ENCODE results near the gene ULK4.
"Not testable (repeated sequence)": the region's sequence is repeated elsewhere in the genome, so short reads cannot be mapped to it uniquely, and the experiment has no call there.

The ULK4 gene

DNA sequence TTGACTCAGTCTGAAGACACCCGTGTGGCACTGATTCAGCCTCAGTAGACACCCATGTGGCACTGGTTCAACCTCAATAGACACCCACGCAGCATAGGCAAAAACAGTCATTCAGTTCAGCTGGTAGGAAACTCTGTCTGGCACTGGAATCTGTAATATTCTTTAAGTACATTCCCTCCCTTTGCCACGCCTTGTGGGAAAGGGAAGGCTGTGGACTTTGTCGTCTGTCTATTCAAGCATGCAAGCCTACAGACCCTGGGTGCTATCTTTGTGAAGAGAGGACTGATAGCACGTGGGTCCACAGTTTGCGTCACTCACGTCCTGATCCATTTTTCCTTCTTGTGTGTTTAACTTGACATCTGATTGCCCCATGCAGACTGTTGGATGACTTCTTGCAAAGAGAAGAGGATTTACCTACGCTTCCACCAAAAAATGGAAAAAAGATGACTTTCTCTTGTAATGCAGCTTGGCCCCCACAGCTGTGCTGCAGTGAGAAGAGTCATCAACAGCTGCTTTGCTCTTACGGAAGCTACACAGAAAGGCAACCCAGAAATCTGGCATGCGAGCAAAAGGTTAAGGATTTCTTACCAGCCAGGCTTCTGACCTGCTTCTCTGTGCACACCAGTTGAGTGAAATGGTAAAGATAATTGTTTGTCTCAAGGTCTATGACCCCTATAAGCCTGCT is 278.1 kb downstream of the ULK4 start:
- DNase-seq, result no peak

DNA sequence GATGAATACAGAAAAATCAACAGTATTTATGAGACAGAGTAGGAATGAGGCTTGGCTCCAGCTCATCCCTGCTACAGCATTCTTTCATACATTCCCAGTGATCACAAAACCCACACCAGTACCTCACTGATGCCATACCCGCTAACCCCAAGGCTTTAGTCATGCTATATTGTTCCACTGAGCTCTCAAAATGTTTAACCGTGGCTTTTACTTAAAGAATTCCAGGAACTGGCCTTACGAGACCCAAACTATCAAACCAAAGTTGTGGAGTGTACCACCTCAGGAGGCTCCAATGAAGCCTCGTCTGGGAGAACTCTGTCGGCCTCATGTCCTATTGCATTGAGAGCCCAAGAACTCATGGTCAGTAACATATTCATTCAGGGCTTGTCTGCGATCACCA is 278.9 kb downstream of the ULK4 start:
- no peak for DNase-seq

DNA sequence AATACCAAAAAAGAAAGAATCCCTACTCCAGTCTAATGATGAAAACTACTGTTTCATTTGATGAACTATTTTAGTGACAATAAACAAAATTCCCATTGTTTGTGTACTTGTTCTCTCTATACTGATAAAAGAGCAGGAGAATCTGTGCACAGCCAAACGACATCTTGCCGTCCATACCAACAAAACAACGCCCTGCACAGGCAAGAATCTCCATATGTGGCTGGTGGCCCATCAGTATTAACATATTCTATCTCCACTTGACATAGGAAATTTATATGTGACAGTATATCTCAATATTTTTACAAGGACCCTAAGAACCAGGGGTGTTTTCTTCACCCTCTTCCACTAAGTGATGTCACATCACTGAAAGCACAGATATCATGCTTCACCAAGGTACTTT is 279.5 kb downstream of the ULK4 start:
- DNase-seq, result no peak

DNA sequence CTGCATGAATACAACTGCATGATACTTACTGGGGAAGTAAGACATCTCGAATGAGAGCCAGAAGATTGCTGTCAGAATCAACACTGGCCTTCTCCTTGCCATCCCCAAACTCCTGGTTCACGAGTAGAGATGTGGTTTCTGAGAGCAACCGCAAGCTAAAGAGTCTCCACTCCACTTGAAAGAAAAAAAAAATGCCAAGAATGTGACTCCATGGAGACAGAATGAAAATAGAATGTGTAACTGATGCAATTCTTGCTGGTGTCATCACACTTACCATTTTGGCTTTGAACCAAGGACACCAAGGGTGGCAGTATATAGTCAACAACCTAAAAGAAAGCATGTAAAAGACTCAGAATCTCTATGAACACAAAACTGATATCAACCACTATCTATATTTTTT is 280.4 kb downstream of the ULK4 start:
- no peak for DNase-seq

DNA sequence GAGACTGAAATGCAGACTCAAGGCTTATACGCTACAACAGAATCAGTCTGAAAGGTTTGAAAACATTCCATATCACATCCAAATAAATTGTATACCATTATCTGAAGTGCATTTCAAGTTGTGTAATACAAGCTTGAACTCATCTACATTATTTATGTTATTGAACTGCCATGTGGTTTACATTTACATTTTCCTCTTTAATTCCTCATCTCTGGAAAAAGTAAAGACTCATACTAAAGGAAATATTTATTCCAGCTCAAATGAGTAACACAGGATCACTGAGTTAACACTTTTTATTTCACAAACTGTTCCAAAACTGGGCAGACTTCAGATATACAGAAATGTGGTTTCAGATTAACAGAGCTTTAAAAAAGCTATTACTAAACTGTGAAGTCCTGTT is 282.5 kb downstream of the ULK4 start:
- no peak for DNase-seq

DNA sequence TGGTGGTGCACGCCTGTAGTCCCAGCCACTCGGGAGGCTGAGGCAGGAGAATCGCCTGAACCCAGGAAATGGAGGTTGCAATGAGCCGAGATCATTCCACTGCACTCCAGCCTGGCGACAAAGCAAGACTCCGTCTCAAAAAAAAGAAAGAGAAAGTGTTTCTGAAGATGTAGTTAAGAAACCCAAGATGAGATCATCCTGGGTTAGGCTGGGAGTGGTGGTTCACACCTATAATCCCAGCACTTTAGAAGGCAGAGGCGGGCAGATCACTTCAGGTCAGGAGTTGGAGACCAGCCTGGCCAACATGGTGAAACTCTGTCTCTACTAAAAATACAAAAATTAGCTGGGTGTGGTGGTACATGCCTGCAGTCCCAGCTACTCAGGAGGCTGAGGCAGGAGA is 286.8 kb downstream of the ULK4 start:
- DNase-seq, result not testable (repeated sequence)

DNA sequence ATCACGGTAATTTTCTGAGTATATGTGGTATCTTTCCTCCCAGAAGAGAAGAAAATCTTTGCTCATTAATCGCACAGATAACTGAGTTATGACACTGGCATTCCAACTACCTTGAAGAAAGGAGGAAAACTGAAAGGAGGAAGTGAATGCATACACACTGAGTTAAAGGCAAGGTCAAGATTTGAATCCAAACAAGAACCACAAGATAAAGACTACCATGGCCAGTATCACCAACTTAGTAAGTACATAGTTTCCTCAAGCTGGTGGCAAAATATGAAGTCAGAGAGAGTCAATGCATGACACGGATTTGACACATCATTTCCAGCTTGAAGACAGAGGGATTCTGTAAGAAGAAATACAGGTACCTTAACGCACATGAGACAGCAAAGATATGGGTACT is 287.5 kb downstream of the ULK4 start:
- DNase-seq, result no peak

DNA sequence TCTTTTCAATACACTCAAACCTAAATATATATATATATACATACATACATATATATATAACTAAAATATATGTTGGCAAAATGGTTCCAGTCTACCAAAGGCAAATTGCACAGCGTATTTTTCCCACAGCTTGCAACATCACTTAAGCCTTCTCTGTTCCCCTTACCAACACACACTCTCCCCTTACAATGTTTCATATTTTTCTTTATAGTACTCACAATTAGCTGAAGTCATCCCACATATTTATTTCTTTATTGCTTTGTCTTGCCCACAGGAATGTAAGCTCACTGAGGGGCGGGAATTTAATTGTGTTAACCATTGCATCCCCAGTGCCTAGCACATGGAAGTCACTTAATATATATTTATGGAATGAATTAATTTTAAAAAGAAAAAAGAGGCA is 288.3 kb downstream of the ULK4 start:
- DNase-seq, result no peak

DNA sequence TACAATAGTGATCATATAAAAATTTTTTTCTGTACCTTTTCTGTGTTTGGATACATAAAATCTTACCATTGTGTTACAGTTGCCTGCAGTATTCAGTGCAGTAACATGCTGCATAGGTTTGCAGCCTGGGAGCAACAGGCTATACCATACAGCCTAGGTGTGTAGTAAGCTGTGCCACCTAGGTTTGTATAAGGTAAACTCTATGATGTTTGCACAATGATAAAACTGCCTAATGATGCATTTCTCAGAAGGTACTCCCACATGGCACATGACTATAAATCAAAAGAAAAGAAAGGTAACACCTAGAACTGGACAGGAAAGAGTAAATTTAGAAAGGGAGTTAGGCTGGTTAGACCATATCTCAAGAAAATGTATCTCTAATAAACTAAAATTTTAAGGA is 293.5 kb downstream of the ULK4 start:
- no peak for DNase-seq

DNA sequence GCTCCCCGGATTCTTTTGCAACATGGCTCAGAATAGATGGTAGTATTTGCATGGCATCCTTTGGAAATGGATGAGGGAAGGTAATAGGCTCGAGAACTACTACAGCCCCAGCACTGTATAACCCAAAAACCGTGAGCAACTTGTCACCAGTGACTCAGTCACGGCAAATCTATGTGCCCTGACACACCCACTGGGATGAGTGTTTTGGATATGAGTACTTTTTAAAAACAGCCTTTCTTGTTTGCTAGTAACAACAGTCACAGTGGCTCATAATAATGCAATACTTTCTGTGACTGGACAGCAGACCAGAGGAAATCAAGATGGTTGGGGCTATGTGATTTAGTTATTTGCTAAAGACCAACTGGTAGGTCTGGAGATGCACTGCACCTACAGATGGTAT is 299.6 kb downstream of the ULK4 start:
- DNase-seq, result no peak

DNA sequence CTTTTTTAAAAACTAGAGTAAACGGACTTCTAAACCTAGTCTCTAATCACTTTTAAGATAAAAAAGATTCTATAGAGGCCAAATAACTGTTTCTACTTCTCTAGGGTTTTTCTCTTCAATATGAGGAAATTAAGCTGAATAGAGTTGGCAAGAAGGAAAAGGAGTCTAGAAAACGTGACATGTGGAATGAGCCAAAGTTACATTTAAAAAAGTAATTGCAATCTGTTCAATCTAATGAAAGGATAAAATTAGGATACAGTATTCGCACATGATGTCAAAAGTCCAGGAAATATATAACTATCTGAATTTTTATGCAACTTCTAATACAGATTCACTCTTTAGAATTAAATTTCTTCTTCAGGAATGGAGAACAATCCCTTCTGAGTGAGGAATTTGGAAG is 300.1 kb downstream of the ULK4 start:
- DNase-seq, result no peak

DNA sequence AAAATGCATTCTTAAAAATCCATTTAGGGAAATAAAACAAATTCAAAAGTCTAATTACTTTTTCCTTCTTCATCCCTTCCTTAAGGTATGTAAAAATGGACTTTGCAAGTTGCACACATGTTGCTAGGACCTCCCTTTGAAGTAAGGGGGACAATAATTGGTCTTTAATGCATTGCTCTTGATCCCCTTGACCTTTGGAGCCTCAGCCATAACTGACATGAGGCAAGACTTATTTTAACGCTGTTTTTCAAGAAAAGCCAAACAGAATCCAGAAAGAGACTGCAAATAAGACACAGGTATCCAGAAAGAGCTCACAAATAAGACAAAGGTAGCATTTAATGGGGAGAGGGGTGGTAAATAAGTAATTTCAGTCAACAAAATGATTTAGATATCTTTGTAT is 301.4 kb downstream of the ULK4 start:
- DNase-seq, result no peak

DNA sequence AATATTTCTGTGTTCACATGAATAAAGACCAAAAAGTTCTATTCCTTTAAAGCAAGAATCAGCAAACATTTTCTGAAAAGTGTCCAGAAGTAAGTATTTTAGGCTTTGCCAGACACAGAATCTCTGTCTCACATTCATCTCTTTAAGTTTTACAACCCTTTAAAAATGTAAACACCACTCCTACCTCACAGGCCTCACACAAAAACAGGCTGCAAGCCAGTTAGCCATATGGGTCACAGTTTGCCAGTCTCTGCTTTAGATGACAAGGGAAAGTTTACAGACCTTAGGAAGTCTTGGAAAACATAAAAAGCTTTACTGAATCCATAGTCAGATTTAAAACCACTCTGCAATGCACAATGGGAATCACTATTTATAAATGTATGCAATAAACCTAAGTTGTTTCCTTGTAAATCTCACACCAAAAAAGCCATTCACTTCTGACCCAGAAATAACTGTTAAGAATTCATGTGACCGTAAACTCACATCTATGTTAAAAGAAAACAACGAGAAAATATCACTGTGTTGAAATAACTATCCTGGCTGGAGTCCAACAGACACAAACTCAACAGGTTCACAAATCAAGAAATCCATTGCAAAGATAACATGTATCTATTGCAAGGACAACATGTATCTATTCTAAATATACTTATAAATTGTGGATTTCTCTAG is 308.2 kb downstream of the ULK4 start:
- DNase-seq, result no peak

DNA sequence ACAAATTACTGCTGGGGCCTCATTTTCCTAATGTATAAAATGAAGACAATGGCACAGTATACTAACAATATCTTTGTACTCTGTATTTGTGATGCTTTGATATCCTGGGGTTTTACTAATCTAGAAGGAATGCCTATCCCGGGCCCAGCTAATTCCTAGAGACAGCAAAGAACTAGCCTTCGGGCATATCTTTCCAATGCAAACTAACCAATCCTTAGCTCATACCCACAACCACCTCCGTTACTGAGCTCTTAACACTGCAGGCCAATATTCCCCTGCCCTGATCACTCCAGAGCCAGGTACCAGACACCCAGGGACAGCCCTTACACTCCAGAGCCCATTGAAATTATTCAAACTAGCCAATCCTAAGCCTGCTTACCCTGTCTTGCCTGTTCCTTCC is 309.0 kb downstream of the ULK4 start:
- DNase-seq, result no peak

DNA sequence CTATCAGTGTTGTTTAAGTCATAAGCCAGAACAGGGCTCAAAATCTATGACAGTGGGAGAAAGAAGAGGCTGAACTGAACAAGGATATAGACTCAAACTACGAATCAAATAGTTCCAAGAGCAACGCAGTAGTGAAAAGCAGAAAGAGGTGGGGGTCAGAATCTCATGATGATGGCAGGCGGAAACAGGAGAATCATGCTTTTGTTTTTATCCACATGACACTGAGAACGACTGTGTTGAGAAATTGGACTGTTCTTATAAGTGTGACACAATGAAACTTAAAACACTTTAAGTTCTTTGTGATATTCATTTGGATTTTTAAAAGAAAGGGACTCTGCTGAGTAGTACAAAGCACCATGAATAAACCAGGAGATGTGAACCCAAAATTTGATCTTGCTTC is 309.4 kb downstream of the ULK4 start:
- no peak for DNase-seq

DNA sequence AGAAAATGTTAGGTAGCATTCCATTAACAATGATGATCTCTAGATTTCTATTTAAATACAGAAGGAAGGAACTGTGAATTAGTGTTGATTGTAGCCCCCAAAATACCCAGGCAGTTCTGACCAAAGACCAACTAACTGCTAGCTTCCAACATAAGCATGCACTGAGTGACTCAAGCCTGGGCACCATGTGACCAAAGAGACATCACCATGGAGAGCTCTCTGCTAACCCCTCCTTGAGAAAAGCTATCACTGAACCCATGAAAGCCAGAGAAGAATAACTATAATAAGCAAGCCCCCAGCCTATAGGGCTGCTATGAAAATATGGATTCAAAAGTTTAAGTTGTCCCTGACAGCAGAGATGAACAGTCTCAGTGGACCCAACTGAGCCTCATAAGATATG is 310.2 kb downstream of the ULK4 start:
- DNase-seq, result no peak

DNA sequence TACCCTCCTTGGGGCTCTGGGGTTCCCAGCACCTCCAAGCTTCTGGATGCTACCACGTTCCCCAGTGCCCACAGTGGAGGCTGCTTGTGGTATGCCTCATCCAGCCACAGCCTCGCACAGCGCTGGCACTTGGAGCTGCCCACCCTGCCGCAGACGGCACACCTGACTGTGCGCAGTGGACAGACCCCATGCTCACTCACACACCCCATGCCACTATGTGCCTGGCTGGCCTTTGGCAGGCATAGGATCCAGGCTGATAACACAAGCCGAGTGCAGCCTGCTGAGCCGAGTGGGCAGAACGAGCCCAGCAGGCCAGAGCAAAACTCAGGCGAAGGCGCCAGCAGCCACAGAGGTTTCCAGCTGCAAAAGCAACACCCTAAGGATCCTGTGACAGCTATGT is 311.5 kb downstream of the ULK4 start:
- no peak for DNase-seq

DNA sequence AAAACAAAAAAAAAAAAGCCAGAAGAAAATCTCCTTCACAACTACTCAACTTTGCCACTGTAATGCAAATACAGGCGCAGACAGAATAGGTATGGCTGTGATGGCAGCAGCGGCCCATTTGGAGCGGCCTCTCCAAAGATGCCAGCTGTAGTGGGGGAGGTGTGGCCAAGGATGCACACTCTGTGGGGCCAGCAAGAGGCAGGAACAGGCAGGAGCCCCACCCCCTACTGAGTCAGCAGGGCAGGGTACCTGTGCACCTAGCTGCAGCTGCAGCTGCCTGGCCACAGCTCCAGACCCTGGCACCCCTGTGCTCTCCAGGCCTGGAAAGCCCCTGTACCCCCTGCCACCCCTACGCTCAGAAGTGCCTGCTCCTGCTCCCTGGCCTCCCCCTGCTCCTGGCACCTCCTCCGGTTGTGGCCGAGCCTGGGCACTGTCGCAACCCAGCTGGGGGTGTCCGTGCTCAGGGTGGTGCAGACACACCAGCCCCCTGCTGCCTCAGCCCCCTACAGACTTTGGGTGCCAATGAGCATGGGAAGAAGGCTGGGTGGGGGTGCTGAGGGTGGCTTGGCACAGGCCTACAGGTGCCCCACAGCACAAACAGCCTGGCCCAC is 312.7 kb downstream of the ULK4 start:
- no peak for DNase-seq

DNA sequence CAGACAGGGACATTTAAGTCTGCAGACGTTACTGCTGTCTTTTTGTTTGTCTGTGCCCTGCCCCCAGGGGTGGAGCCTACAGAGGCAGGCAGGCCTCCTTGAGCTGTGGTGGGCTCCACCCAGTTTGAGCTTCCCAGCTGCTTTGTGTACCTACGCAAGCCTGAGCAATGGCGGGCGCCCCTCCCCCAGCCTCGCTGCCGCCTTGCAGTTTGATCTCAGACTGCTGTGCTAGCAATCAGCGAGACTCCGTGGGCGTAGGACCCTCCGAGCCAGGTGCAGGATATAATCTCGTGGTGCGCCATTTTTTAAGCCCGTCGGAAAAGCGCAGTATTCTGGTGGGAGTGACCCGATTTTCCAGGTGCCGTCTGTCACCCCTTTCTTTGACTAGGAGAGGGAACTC is 314.2 kb downstream of the ULK4 start:
- DNase-seq, result not testable (repeated sequence)

DNA sequence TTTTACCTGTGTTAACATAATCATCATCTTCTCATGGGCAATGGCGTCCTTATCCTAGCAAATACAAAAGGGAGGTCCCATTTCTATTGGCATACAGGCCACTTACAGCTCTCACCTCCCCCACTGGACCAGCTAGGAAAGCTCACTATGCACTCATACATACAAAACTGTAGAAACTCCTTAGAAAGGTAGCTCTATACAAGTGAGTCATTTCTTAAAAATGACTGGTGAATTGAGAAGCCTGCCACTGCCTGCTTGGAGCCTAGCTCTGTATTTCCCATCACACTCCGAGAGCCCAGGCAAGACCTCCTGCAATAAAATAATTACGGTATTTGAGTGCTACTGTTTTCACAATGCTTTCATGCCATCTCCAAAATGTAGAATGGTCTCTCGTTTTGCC is 321.8 kb downstream of the ULK4 start:
- no peak for DNase-seq

DNA sequence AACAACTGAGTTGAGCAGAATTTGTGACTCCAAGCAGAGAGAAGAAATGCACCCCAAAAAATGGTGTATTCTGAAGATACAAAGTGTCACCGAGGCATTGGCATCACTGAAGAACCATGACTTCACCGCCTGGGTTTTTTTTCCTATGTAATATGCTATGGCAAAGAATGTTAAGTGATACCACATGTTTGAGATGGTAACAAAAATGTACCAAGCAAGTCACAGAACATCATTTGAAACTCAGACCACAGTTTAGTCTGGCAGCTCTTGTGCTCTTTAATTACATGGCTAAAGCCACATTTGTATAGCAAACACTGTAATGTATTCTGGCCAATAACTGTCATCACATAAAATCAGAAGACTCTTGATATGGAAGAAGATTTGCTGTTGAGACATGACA is 323.5 kb downstream of the ULK4 start:
- no peak for DNase-seq

DNA sequence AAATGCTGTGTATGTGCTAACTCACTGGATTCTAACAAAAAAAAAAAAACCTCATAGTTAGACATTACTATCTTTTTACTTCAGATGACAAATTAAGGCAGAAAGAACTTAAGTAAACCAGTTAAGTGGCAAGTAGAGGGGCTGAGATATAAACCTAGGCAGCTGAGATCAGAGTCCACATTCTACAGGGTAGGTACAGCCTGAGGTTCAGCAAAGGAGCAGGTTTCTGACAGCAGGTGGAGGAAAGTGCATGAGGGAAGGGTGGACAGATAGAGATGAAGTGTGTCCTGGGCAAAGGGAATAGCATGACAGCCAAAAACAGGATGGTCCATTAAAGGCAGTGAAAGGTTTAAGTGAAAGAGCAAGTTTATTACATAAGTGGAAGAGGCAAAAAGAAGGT is 329.2 kb downstream of the ULK4 start:
- DNase-seq, result no peak

DNA sequence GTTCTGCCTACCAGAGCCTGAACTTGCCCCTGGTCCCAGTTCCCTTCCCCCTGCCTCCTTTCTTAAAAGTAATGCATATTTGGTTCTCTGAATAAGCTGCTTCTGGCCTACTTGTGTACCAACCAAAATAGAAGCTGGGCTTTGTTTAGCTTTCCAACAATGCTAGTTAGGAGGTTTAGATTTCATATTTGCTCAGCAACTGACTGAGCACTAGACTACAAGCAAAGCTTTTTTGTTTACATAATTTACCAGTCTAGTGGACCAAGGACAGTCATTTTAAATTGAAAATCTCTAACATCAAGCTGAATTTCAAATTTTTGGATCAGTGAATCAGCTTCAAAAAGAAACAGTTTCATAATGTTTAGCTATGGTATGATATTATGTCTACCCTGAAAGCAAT is 331.2 kb downstream of the ULK4 start:
- DNase-seq, result no peak

DNA sequence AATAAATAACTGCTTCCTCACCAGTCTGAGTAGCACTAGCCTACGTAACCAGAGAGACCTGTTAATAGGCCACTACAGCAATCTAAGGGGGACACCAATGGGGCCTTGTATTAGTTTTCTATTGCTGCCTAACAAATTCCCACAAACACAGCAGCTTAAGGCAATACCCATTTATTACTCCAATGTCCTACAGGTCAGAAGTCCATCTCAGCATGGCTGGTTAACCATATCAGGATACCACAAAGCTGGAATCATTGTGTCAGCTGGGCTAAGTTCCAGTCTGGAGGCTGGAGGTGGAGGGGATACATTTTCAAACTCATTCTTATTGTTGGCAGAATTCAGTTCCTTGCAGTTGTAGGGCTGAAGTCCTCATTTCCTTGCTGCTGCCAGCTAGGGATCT is 331.9 kb downstream of the ULK4 start:
- DNase-seq, result no peak

DNA sequence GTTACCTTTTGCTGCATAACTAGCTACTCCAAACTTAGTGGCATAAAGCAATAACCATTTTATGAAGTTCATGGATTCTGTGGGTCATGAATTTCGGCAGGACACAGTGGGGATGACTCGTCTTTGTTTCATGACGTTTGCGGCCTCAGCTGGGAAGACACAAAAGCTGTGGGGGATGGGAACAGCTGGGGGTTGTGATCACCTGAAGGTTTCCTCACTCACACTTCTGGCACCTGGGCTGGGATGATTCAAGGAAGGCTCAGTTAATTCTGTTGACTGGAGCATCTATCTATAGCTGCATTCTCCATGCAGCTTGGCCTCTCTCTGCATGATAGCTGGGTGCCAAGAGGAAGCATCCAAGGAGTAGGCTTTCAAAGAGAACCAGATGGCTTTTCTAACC is 332.8 kb downstream of the ULK4 start:
- no peak for DNase-seq
